ENCODE data around the gene CAMTA1.

CAMTA1 gene

GRCh38 chr1:7046314-7046713 is 261.1 kb downstream of the CAMTA1 start (continued):
- TF ChIP-seq, protein P1, sequence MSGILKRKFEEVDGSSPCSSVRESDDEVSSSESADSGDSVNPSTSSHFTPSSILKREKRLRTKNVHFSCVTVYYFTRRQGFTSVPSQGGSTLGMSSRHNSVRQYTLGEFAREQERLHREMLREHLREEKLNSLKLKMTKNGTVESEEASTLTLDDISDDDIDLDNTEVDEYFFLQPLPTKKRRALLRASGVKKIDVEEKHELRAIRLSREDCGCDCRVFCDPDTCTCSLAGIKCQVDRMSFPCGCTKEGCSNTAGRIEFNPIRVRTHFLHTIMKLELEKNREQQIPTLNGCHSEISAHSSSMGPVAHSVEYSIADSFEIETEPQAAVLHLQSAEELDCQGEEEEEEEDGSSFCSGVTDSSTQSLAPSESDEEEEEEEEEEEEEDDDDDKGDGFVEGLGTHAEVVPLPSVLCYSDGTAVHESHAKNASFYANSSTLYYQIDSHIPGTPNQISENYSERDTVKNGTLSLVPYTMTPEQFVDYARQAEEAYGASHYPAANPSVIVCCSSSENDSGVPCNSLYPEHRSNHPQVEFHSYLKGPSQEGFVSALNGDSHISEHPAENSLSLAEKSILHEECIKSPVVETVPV (CRISPR knock-in tag; IDR thresholded peaks at IDR 0.05), result no peak
- no peak for TF ChIP-seq ISL1 (CRISPR knock-in tag; IDR thresholded peaks at IDR 0.05)
- peak; percentile 80 for TF ChIP-seq TCF4 (CRISPR knock-in tag; IDR thresholded peaks at IDR 0.05; ENCODE audit: borderline replicate concordance)
- 0 out of 2 replicates have a peak, but pooled peaks have one; percentile 7 for TF ChIP-seq ZNF565 (CRISPR knock-in tag; conservative IDR thresholded peaks at IDR 0.05; ENCODE audit: low read depth)
- TF ChIP-seq TOX (CRISPR knock-in tag; IDR thresholded peaks at IDR 0.05; ENCODE audit: borderline replicate concordance), result no peak
- TF ChIP-seq ZC3H10 (CRISPR knock-in tag; IDR thresholded peaks at IDR 0.05), result no peak
- TF ChIP-seq ZFP3 (CRISPR knock-in tag; IDR thresholded peaks at IDR 0.05), result no peak
- TF ChIP-seq ZFP30 (CRISPR knock-in tag; IDR thresholded peaks at IDR 0.05), result no peak
- TF ChIP-seq, protein P2, sequence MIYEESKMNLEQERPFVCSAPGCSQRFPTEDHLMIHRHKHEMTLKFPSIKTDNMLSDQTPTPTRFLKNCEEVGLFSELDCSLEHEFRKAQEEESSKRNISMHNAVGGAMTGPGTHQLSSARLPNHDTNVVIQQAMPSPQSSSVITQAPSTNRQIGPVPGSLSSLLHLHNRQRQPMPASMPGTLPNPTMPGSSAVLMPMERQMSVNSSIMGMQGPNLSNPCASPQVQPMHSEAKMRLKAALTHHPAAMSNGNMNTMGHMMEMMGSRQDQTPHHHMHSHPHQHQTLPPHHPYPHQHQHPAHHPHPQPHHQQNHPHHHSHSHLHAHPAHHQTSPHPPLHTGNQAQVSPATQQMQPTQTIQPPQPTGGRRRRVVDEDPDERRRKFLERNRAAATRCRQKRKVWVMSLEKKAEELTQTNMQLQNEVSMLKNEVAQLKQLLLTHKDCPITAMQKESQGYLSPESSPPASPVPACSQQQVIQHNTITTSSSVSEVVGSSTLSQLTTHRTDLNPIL (CRISPR knock-in tag; IDR thresholded peaks at IDR 0.05; ENCODE audit: low read depth), result no peak

DNA sequence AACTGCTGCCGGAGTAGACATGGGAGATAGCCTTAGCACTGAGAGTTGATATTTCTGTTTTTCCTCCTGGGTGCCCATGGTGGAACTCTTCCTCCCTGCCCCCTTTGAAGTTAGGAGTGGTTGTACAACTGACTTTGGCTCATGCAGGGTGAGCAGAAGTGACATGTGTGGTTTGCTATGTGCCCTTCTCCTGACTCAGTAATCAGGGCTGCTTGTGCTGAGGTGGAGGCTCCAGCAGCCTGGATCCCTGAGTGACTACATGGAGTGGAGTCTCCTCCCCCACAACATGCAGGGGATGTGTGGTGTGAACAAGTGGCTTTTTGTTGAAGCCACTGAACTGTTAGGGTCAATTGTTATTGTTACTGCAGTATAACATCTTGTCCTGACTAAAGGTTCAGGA is 261.6 kb downstream of the CAMTA1 start:
- ATAC-seq, result no peak

DNA sequence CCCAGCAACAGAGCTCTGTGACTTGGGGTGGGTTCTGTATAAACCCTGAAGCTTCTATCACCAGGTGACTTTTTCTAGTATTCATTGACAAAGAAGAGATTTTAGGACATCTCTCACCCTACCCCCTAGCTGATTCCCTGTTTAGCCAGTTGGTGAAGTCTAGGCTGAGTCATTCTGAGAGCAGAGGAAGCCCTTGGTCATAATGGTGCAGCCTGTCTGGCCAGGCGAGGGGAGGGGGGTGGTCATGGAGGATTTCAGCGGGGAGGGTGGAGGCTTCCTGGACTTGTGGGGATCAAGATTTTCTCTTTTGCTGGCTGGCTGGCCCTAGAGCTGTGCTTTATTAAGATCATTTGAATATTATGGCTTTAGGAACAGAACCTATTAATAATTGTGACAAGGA is 262.6 kb downstream of the CAMTA1 start:
- no peak for ATAC-seq
- no peak for TF ChIP-seq ZFP30 (CRISPR knock-in tag; IDR thresholded peaks at IDR 0.05)
- TF ChIP-seq, protein P2 (CRISPR knock-in tag; IDR thresholded peaks at IDR 0.05; ENCODE audit: low read depth), result no peak
- TF ChIP-seq, protein P3, sequence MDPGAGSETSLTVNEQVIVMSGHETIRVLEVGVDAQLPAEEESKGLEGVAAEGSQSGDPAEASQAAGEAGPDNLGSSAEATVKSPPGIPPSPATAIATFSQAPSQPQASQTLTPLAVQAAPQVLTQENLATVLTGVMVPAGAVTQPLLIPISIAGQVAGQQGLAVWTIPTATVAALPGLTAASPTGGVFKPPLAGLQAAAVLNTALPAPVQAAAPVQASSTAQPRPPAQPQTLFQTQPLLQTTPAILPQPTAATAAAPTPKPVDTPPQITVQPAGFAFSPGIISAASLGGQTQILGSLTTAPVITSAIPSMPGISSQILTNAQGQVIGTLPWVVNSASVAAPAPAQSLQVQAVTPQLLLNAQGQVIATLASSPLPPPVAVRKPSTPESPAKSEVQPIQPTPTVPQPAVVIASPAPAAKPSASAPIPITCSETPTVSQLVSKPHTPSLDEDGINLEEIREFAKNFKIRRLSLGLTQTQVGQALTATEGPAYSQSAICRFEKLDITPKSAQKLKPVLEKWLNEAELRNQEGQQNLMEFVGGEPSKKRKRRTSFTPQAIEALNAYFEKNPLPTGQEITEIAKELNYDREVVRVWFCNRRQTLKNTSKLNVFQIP (CRISPR knock-in tag; IDR thresholded peaks at IDR 0.05; ENCODE audit: borderline replicate concordance, low read depth), result no peak
- no peak for TF ChIP-seq TSHZ2 (CRISPR knock-in tag; IDR thresholded peaks at IDR 0.05)
- TF ChIP-seq SNAI2 (CRISPR knock-in tag; IDR thresholded peaks at IDR 0.05), result no peak
- no peak for TF ChIP-seq ISL1 (CRISPR knock-in tag; IDR thresholded peaks at IDR 0.05)
- TF ChIP-seq ARNTL (CRISPR knock-in tag; IDR thresholded peaks at IDR 0.05; ENCODE audit: borderline replicate concordance, low read depth), result no peak
- no peak for TF ChIP-seq ZNF565 (CRISPR knock-in tag; conservative IDR thresholded peaks at IDR 0.05; ENCODE audit: low read depth)
- TF ChIP-seq ESRRG (CRISPR knock-in tag; IDR thresholded peaks at IDR 0.05), result no peak
- no peak for TF ChIP-seq CSDC2 (CRISPR knock-in tag; IDR thresholded peaks at IDR 0.05)
- TF ChIP-seq ZFP3 (CRISPR knock-in tag; IDR thresholded peaks at IDR 0.05), result no peak
- no peak for TF ChIP-seq PATZ1 (CRISPR knock-in tag; IDR thresholded peaks at IDR 0.05; ENCODE audit: borderline replicate concordance)
- no peak for TF ChIP-seq ZNF8 (CRISPR knock-in tag; IDR thresholded peaks at IDR 0.05)

More for the DNA sequence above, 261.6 kb downstream of the CAMTA1 start:
- TF ChIP-seq, protein P2 (CRISPR knock-in tag; IDR thresholded peaks at IDR 0.05; ENCODE audit: low read depth), result no peak
- no peak for TF ChIP-seq RARB (CRISPR knock-in tag; IDR thresholded peaks at IDR 0.05)
- no peak for TF ChIP-seq OSR1 (CRISPR knock-in tag; IDR thresholded peaks at IDR 0.05)
- TF ChIP-seq SNAI2 (CRISPR knock-in tag; IDR thresholded peaks at IDR 0.05), result no peak
- TF ChIP-seq ZFP30 (CRISPR knock-in tag; IDR thresholded peaks at IDR 0.05), result no peak
- TF ChIP-seq, protein P1 (CRISPR knock-in tag; IDR thresholded peaks at IDR 0.05), result no peak
- no peak for TF ChIP-seq ESRRG (CRISPR knock-in tag; IDR thresholded peaks at IDR 0.05)
- TF ChIP-seq BACH2 (CRISPR knock-in tag; IDR thresholded peaks at IDR 0.05; ENCODE audit: borderline replicate concordance), result no peak
- no peak for TF ChIP-seq ZNF70 (CRISPR knock-in tag; IDR thresholded peaks at IDR 0.05)
